Heart right ventricle (tissue), 16 donors: ENCODE measurements around the gene UBB. TPM values are rescaled to one million over a fixed set of nuclear protein-coding genes. Genes with fewer than 3 reads are reported as not detected.

Experiments used
- ATAC-seq, 8 donors: fragments of 200-7000 bp; cut with Tn5 transposase; one replicate each; pipeline ENCODE4 v1.9.1; 2020; ENCODE audit warnings: mild to moderate bottlenecking in 8 of 8, moderate library complexity in 8 of 8, moderate number of reproducible peaks in 1 of 8
- DNase-seq, 2 donors: peaks; one replicate each; pipeline ENCODE4 v3.0.0-alpha.2; 2020
- H3K27ac ChIP-seq, 10 donors: fragments of 200-600 bp; sonication (generic) in 2 of 10; one replicate each; pipeline versions ENCODE4 v1.5.0 to v1.8.0; 2020 to 2022; ENCODE audit warnings: mild to moderate bottlenecking in 3 of 10
- H3K27me3 ChIP-seq, 7 donors: fragments of 200-600 bp; one replicate each; pipeline ENCODE4 v1.8.0; 2021 to 2022; ENCODE audit warnings: mild to moderate bottlenecking in 2 of 7
- H3K36me3 ChIP-seq, 9 donors: fragments of 200-600 bp; sonication (generic) in 1 of 9; one replicate each; pipeline versions ENCODE4 v1.5.0 to v1.8.0; 2020 to 2022; ENCODE audit warnings: mild to moderate bottlenecking in 2 of 9
- H3K4me1 ChIP-seq, 9 donors: fragments of 200-600 bp; sonication (generic) in 1 of 9; one replicate each; pipeline versions ENCODE4 v1.5.0 to v1.8.0; 2020 to 2022; ENCODE audit warnings: mild to moderate bottlenecking in 4 of 9
- H3K4me3 ChIP-seq, 10 donors: fragments of 200-600 bp; sonication (generic) in 2 of 10; one replicate each; pipeline versions ENCODE4 v1.5.0 to v1.8.0; 2020 to 2022; ENCODE audit warnings: mild to moderate bottlenecking in 7 of 10, moderate library complexity in 2 of 10
- H3K9me3 ChIP-seq, 11 donors: fragments of 200-600 bp in 10 of 11; sonication (generic) in 2 of 11; one replicate each; pipeline versions ENCODE4 v1.5.0 to v1.8.0; 2013 to 2022; ENCODE audit warnings: mild to moderate bottlenecking in 2 of 11, control low read depth in 1 of 11, moderate library complexity in 1 of 11
- WGBS, 2 donors: extraction: QIAGEN DNeasy Blood & Tissue Kit; methylation state at CpG; one replicate each; pipeline ENCODE4 v1.1.7; 2013; ENCODE audit warnings: inconsistent platforms in 1 of 2; 5-methylcytosine and 5-hydroxymethylcytosine counted together
- intact Hi-C, 10 donors: fragments of 100-400 bp; cut with DNase I; formaldehyde crosslinking; loops; one replicate each; pipeline versions ENCODE4 v1.11.1 to v1.14.2; 2022
- polyA plus RNA-seq, 2 donors: library from polyadenylated mRNA; stranded (reverse); fragments of 200-250 nt; gene quantifications; one replicate each; pipeline ENCODE4 v1.2.3, GENCODE V29; 2013
- total RNA-seq, 10 donors: library from RNA; stranded (reverse); fragmentation: NEBNext Ultra II Directional in 3 of 10; extraction: Animal tissue kit (Norgen Biotek cat#: 25700) in 3 of 10; gene quantifications; one replicate each; pipeline versions ENCODE4 v1.2.1 to v1.2.4, GENCODE V29; 2021 to 2023
- TF ChIP-seq, protein P1 (sequence below), 9 donors: fragments of 200-600 bp; sonication (generic) in 2 of 9; IDR thresholded peaks; one replicate each; pipeline versions ENCODE4 v1.5.0 to v1.8.0; 2021 to 2022; ENCODE audit warnings: antibody characterized with exemption in 9 of 9, mild to moderate bottlenecking in 5 of 9, moderate library complexity in 1 of 9
- donor health status: Arrhythmogenic right ventricular cardiomyopathy.
- donor health status: ischemic (EF 13 %, LVEDD 7.1; RV severe dilation, severe dysfunction).
- donor health status: healthy with polysubstance abuse.
- donor health status: DM: no; HTN: yes; CAD: no.
- donor health status: DM: no; HTN: no; CAD: no.
- donor health status: ischemic (EF 25% LVEDD 6.9; RV normal size, moderate dysfunction).
- donor health status: ischemic (EF 25% LVEDD 5.7; RV mildly dilated, moderate dysfunction).
- donor health status: healthy.
- donor health status: DM: yes; HTN: yes; CAD: no.
- donor health status: Ischemic cardiomyopathy.
- donor health status: ischemic (EF 35%, LVEDD 5.7; RV mildly dilated, moderate dysfunction).
- donor health status: nonischemic (EF 11% LVEDD 7.7; RV severe dilation, severe dysfunction).
- donor health status: DM: yes; HTN: yes; CAD: no.
- donor health status: PGD.
- donor health status: ischemic (EF 29% LVEDD 5.4; RV normal size, mild dysfunction).
- donor health status: nonischemic (EF 23%, LVEDD 6.1; RV moderate dilation, normal function).

The UBB gene
- total and polyA plus RNA-seq, 12 donors = 400 to 2,151 (median 1,794) TPM

DNA sequence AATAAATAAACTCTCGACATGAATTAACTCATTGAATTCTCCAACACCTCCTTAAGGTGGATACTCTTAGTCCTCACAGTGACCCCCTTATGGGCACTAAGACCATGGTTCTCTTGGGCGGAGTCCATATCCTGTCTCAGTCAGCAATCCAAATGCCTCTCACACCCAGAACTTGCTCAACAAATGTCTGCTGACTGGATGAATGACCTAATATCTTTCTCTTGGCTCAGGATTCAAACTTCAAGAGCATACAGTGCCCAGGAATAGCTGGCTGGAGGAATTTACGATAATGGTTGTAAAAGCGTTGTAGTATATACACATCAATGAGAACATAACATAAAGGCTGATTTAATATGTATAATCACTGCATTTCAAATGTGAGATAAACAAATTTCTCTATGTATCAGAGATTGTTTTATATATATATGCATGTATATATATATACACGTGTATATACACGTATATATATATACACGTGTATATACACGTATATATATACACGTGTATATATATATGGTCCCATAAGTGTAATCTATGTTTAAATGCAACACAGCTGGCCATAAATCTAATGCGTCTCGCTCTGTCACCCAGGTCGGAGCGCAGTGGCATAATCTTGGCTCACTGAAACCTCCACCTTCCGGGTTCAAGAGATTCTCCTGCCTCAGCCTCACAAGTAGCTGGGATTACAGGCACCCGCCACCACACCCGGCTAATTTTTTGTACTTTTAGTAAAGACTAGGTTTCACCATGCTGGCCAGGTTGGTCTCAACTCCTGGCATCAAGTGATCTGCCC, 6.5 kb upstream of the UBB start:
- ATAC-seq (peak; percentile 72 to 96 (median 85)), DNase-seq (no peak)
- Histone ChIP-seq H3K27ac (no peak overlapping the region), H3K4me1 (peaks cover 0 to 22% (median 9%) of the 10 kb centered on the region in 9 donors), H3K36me3 (no peaks in the 10 kb centered on the region), H3K4me3 (no peak overlapping the region), H3K9me3 (no peaks in the 10 kb centered on the region), H3K27me3 (no peaks in the 10 kb centered on the region)
- 71 to 74% methylated on average over 16 of the region's 16 CpGs for WGBS, 2 donors
- intact Hi-C loops = no loop called here
- TF ChIP-seq, protein P1, sequence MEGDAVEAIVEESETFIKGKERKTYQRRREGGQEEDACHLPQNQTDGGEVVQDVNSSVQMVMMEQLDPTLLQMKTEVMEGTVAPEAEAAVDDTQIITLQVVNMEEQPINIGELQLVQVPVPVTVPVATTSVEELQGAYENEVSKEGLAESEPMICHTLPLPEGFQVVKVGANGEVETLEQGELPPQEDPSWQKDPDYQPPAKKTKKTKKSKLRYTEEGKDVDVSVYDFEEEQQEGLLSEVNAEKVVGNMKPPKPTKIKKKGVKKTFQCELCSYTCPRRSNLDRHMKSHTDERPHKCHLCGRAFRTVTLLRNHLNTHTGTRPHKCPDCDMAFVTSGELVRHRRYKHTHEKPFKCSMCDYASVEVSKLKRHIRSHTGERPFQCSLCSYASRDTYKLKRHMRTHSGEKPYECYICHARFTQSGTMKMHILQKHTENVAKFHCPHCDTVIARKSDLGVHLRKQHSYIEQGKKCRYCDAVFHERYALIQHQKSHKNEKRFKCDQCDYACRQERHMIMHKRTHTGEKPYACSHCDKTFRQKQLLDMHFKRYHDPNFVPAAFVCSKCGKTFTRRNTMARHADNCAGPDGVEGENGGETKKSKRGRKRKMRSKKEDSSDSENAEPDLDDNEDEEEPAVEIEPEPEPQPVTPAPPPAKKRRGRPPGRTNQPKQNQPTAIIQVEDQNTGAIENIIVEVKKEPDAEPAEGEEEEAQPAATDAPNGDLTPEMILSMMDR (IDR thresholded peaks at IDR 0.05) = no peak

DNA sequence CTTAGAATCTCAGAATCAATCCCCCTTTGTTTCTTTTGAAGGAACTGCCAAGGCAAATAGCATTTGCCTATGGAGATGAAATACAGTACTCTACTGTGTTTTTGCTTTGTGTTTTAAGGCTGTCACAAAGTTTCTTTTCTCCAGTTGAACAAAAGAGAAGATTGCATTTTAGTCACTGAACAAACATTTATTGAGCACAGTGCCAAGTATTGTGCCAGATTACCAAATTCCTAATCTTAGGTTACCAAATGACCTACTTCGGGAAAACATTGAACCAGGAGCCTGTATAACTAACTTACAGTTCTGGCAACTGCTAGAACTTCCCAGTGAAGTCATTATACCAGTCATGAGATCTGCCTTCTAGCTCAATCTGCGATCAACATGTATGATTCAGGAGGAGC, 3.0 kb upstream of the UBB start:
- Histone ChIP-seq H3K27me3 (no peaks in the 10 kb centered on the region), H3K9me3 (no peaks in the 10 kb centered on the region), H3K36me3 (peaks cover 0 to 13% (median 7%) of the 10 kb centered on the region in 9 donors), H3K27ac (no peak overlapping the region), H3K4me1 (peaks cover 0 to 29% (median 21%) of the 10 kb centered on the region in 9 donors), H3K4me3 (no peak overlapping the region)
- TF ChIP-seq, protein P1 (IDR thresholded peaks at IDR 0.05) = no peak
- ATAC-seq = no peak
- DNase-seq = no peak
- intact Hi-C loops = no loop called here
- WGBS, 2 donors = 74 to 78% methylated on average over 2 of the region's 2 CpGs

DNA sequence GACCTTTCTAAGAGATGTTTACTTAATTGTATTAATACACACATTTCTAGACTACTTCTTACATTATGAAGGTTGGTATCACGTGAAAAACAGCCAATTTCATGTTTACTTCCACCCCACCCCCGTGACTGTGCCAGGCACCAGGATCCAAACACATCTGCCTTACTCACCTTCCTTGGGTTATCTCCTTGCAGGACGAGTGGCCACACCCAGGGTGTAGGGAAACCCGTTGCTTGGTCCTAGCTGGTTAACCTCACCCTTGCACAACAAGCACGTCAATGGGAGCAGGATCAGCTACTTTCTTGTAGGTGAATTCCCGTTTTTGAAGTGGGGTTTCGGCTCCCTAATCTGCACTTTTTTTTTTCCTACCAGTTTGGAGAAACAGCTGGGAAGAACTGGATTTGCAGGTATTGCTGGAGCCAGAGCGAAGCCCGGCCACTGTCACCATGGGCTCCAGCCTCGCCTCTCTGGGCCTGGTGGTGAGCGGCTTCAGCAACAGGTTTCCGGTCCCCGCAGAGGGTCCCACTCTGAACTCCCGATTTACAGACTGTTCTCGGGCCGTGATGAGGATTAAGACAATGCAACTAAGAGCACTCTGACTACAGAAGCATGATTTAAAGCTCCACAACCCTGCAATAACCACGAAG, 2.1 kb upstream of the UBB start:
- TF ChIP-seq, protein P1 (IDR thresholded peaks at IDR 0.05) = no peak
- H3K4me1 ChIP-seq = peaks cover 0 to 36% (median 29%) of the 10 kb centered on the region in 9 donors
- no peaks in the 10 kb centered on the region for H3K27me3 ChIP-seq
- no peak overlapping the region for H3K27ac ChIP-seq
- no peak overlapping the region for H3K4me3 ChIP-seq
- peaks cover 0 to 21% (median 14%) of the 10 kb centered on the region in 9 donors for H3K36me3 ChIP-seq
- ATAC-seq (no peak), DNase-seq (no peak)
- H3K9me3 ChIP-seq = no peaks in the 10 kb centered on the region
- WGBS, 2 donors = 82 to 83% methylated on average over 17 of the region's 17 CpGs
- intact Hi-C loops = no loop called here

DNA sequence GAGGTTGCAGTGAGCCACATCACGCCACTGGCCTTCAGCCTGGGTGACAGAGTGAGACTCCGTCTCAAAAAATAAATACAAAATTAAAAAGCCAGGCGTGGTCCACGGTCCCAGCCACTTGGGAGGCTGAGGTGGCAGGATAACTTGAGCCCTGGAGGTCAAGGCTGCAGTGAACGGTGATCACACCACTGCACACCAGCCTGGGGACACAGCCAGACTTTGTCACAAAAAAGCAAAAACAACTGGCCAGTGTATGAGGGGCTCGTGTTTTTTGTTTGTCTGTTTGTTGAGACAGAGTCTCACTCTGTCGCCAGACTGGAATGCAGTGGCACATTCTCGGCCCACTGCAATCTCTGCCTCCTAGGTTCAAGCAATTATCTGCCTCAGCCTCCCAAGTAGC, 1.2 kb upstream of the UBB start:
- H3K4me1 ChIP-seq = peaks cover 0 to 37% (median 28%) of the 10 kb centered on the region in 9 donors
- peaks cover 0 to 25% (median 20%) of the 10 kb centered on the region in 9 donors for H3K36me3 ChIP-seq
- no peak for ATAC-seq
- H3K9me3 ChIP-seq = no peaks in the 10 kb centered on the region
- H3K4me3 ChIP-seq = no peak overlapping the region
- TF ChIP-seq, protein P1 (IDR thresholded peaks at IDR 0.05) = no peak
- H3K27me3 ChIP-seq = no peaks in the 10 kb centered on the region
- no peak overlapping the region for H3K27ac ChIP-seq
- intact Hi-C loops = loop anchor here in 4 of 10 donors (2.0 to 10.0 kb wide), 5 partner anchors 38 to 138 kb away; partner anchors contain the start of gene TRPV2 (in 1 of the 4)
- DNase-seq = no peak
- 86 to 87% methylated on average over 8 of the region's 8 CpGs for WGBS, 2 donors
